ENCODE data around the gene CCDC159. TPM values are rescaled to one million over a fixed set of nuclear protein-coding genes. Genes with fewer than 3 reads are reported as not detected.
A peak's percentile ranks its signal among the peaks of the same experiment; 100 is the strongest.

CCDC159 gene
- total and polyA plus RNA-seq, 2 of the 13 experiments (the other 11 are each of a cell fraction or from before 2014, with no cell fraction given) = 1.7 to 6.3 TPM

- TF ChIP-seq ZNF484 (CRISPR knock-in tag; IDR thresholded peaks at IDR 0.05; ENCODE audit: borderline replicate concordance, low read depth) (no peak), HIC2 (CRISPR knock-in tag; IDR thresholded peaks at IDR 0.05; ENCODE audit: low read depth) (no peak), CEBPG (CRISPR knock-in tag; IDR thresholded peaks at IDR 0.05) (no peak), ZNF567 (CRISPR knock-in tag; IDR thresholded peaks at IDR 0.05; ENCODE audit: borderline replicate concordance) (no peak), ZGPAT (CRISPR knock-in tag; IDR thresholded peaks at IDR 0.05) (no peak), ATM (IDR thresholded peaks at IDR 0.05; ENCODE audit: borderline replicate concordance) (no peak), ZNF124 (CRISPR knock-in tag; IDR thresholded peaks at IDR 0.05) (no peak), UBTF (CRISPR knock-in tag; IDR thresholded peaks at IDR 0.05) (peak; percentile 70), RERE (CRISPR knock-in tag; IDR thresholded peaks at IDR 0.05; ENCODE audit: low read depth) (no peak), CBFB (CRISPR knock-in tag; IDR thresholded peaks at IDR 0.05) (no peak), HOXA7 (CRISPR knock-in tag; IDR thresholded peaks at IDR 0.05) (no peak), ZFP41 (CRISPR knock-in tag; IDR thresholded peaks at IDR 0.05; ENCODE audit: borderline replicate concordance) (no peak), HNRNPK (IDR thresholded peaks at IDR 0.05; ENCODE audit: low read depth, low read length, poor library complexity, severe bottlenecking) (no peak), U2AF2 (IDR thresholded peaks at IDR 0.05; ENCODE audit: low read depth, low read length) (no peak), ZNF264 (CRISPR knock-in tag; IDR thresholded peaks at IDR 0.05) (no peak), MAX (IDR thresholded peaks at IDR 0.05) (peak; percentile 33; the same call in 1 of the 2 replicates), ZNF33B (CRISPR knock-in tag; IDR thresholded peaks at IDR 0.05) (no peak)
These were observed 29.0 kb downstream of the CCDC159 start (continued) for GRCh38 chr19:11375143-11375948.
